ENCODE measurements around the gene SCAMP1. TPM values are rescaled to one million over a fixed set of nuclear protein-coding genes. Genes with fewer than 3 reads are reported as not detected.

The SCAMP1 gene
- total and polyA plus RNA-seq, 2 of the 8 experiments (the other 6 are each of a cell fraction or from before 2014, with no cell fraction given), result 18.6 to 55.9 TPM

DNA sequence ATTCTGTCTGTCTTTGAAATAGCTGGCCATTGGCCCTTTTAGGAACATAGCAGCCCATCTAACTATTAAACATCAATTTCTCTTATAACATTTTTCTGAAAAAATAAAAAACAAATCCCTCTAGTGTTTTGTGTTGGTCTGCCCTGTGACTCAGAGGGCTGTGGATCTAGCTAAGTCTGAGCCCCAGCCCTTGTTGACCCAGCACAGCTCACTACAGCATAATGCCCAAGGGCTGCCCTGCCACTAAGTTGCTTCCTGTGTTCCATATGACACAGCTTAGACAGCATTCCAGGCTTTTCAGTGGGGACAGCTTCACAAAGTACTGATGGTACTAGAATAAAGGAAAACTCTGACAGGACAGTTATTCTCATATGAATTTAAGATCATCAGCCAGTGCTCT lies 136.0 kb downstream of the SCAMP1 start:
- H3K14ac ChIP-seq (ENCODE audit: insufficient read length), result no peak overlapping the region
- peaks cover 4 to 61% of the 10 kb centered on the region in 2 experiments for H3K79me2 ChIP-seq (ENCODE audit: control insufficient read depth in 1 of 2, insufficient read depth in 2 of 2, low read length in 2 of 2)
- no peaks in the 10 kb centered on the region for H3K36me3 ChIP-seq (ENCODE audit: control insufficient read depth in 2 of 4, insufficient read depth in 4 of 4, low read length in 3 of 4)
- ChIA-PET CTCF (ENCODE audit: partially characterized antibody) (interaction anchor here (1.0 to 1.8 kb wide), 6 partner anchors 9 to 175 kb away, joined by 3 to 10 read pairs (median 4); no protein-coding TSS in a partner anchor), POLR2A (ENCODE audit: partially characterized antibody) (interaction anchor here (0.6 to 2.0 kb wide), 3 partner anchors 9 to 433 kb away, joined by 3 to 7 read pairs (median 4); no protein-coding TSS in a partner anchor)
- no peak overlapping the region for H3K23ac ChIP-seq (ENCODE audit: insufficient read length)
- no peak overlapping the region for H4K5ac ChIP-seq (ENCODE audit: insufficient read length, low read depth, low read length)
- peak overlapping the region in 1 of 4 experiments; percentile 13; a peak in 1 of 8 replicates for H3K4me3 ChIP-seq (ENCODE audit: extremely low read depth in 1 of 4, insufficient read depth in 2 of 4, low read depth in 3 of 4, low read length in 4 of 4)
- peak overlapping the region; percentile 16 for H2BK120ac ChIP-seq (replicated peaks; ENCODE audit: low read depth, low read length)
- H3K27ac ChIP-seq (ENCODE audit: low read depth, low read length), result no peak overlapping the region
- no peak overlapping the region for H4K8ac ChIP-seq (ENCODE audit: extremely low read depth, insufficient read depth, low read length)
- no peak overlapping the region for H2BK15ac ChIP-seq (ENCODE audit: low read length)
- peak overlapping the region in 1 of 4 experiments; percentile 13; a peak in 1 of 7 replicates for H3K9ac ChIP-seq (replicated peaks in 1 of 4; ENCODE audit: extremely low read depth in 1 of 4, low read depth in 3 of 4, low read length in 3 of 4)
- DNase-seq (ENCODE audit: low read depth in 1 of 2, low spot score in 2 of 2) (no peak), FAIRE-seq (no peak)
- H3K9me3 ChIP-seq (ENCODE audit: insufficient read depth in 2 of 2, low read depth in 1 of 2, low read length in 1 of 2), result no peaks in the 10 kb centered on the region
- no peak overlapping the region; the same call in 1 of the 2 replicates for H2AK5ac ChIP-seq (ENCODE audit: low read depth, low read length)
- H3K79me1 ChIP-seq (ENCODE audit: low read depth, low read length), result peaks cover 20% of the 10 kb centered on the region
- peak overlapping the region; percentile 53 for H4K91ac ChIP-seq (replicated peaks; ENCODE audit: insufficient read length, low read length)
- peaks cover 10 to 23% (median 16%) of the 10 kb centered on the region in 4 experiments for H3K4me1 ChIP-seq (replicated peaks in 1 of 4; ENCODE audit: control insufficient read depth in 3 of 4, insufficient read depth in 4 of 4, low read length in 3 of 4)
- peaks cover 1 to 4% of the 10 kb centered on the region in 2 experiments for H4K20me1 ChIP-seq (replicated peaks in 1 of 2; ENCODE audit: control insufficient read depth in 1 of 2, insufficient read depth in 2 of 2, low read length in 2 of 2)
- peak overlapping the region; percentile 26 to 48; a peak in 2 of 4 replicates for H3K4me2 ChIP-seq (ENCODE audit: insufficient read depth in 1 of 2, low read depth in 2 of 2, low read length in 2 of 2)
- H2BK5ac ChIP-seq (ENCODE audit: low read depth, low read length), result peak overlapping the region; percentile 5; the same call in 1 of the 2 replicates
- peak overlapping the region; percentile 61; the same call in 1 of the 2 replicates for H2BK12ac ChIP-seq (ENCODE audit: low read depth, low read length)
- no peak overlapping the region for H2AFZ ChIP-seq (ENCODE audit: low read length)
- H3K18ac ChIP-seq (ENCODE audit: extremely low read depth, low read length), result no peak overlapping the region
- peak overlapping the region; percentile 16 for H3K4ac ChIP-seq (replicated peaks; ENCODE audit: insufficient read length, low read depth, low read length)
- H3K56ac ChIP-seq (replicated peaks; ENCODE audit: insufficient read length, low read depth, low read length), result no peak overlapping the region
- no peaks in the 10 kb centered on the region; a peak in 1 of 7 replicates for H3K27me3 ChIP-seq (replicated peaks in 1 of 4; ENCODE audit: control insufficient read depth in 3 of 4, extremely low read depth in 1 of 4, insufficient read depth in 3 of 4, low read length in 3 of 4)
- no peaks in the 10 kb centered on the region; the same call in 1 of the 2 replicates for H3K23me2 ChIP-seq (ENCODE audit: low read depth, low read length)
- H2BK20ac ChIP-seq (ENCODE audit: low read length), result no peak overlapping the region; the same call in 1 of the 2 replicates
- TF ChIP-seq, protein P1, sequence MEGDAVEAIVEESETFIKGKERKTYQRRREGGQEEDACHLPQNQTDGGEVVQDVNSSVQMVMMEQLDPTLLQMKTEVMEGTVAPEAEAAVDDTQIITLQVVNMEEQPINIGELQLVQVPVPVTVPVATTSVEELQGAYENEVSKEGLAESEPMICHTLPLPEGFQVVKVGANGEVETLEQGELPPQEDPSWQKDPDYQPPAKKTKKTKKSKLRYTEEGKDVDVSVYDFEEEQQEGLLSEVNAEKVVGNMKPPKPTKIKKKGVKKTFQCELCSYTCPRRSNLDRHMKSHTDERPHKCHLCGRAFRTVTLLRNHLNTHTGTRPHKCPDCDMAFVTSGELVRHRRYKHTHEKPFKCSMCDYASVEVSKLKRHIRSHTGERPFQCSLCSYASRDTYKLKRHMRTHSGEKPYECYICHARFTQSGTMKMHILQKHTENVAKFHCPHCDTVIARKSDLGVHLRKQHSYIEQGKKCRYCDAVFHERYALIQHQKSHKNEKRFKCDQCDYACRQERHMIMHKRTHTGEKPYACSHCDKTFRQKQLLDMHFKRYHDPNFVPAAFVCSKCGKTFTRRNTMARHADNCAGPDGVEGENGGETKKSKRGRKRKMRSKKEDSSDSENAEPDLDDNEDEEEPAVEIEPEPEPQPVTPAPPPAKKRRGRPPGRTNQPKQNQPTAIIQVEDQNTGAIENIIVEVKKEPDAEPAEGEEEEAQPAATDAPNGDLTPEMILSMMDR (IDR thresholded peaks at IDR 0.05; ENCODE audit: control extremely low read depth in 1 of 3, insufficient read depth in 1 of 3, low read depth in 1 of 3, low read length in 3 of 3), result no peak
- TF ChIP-seq JUND (IDR thresholded peaks at IDR 0.05; ENCODE audit: low read length), result no peak
- no peak for TF ChIP-seq JUN (IDR thresholded peaks at IDR 0.05; ENCODE audit: low read depth, low read length)
- no peak for TF ChIP-seq CBX5 (IDR thresholded peaks at IDR 0.05; ENCODE audit: low read depth, low read length)
- TF ChIP-seq SP2 (IDR thresholded peaks at IDR 0.05; ENCODE audit: low read length), result no peak
- TF ChIP-seq CHD1 (IDR thresholded peaks at IDR 0.05; ENCODE audit: low read depth, low read length), result no peak
- no peak for TF ChIP-seq HDAC2 (IDR thresholded peaks at IDR 0.05; ENCODE audit: borderline replicate concordance in 1 of 2, low read depth in 2 of 2, low read length in 2 of 2)
- TF ChIP-seq FOSL1 (IDR thresholded peaks at IDR 0.05; ENCODE audit: insufficient read depth, low read depth, low read length), result no peak
- no peak for TF ChIP-seq SP1 (IDR thresholded peaks at IDR 0.05; ENCODE audit: low read depth, low read length)
- TF ChIP-seq RAD21 (IDR thresholded peaks at IDR 0.05 in 1 of 2, conservative IDR thresholded peaks at IDR 0.05 in 1 of 2; ENCODE audit: low read depth in 2 of 2, low read length in 2 of 2), result no peak
- no peak for TF ChIP-seq CTBP2 (IDR thresholded peaks at IDR 0.05; ENCODE audit: borderline replicate concordance, insufficient read depth, insufficient read length, low read length)
